Measurements from ENCODE around the gene ALKAL2.

Gene ALKAL2

GRCh38 chr2:282371-283263 lies 5.3 kb downstream of the ALKAL2 start:
- TF ChIP-seq NFIC (IDR thresholded peaks at IDR 0.05) (no peak), FOXM1 (IDR thresholded peaks at IDR 0.05; ENCODE audit: borderline replicate concordance, low read depth) (no peak), REST (IDR thresholded peaks at IDR 0.05; ENCODE audit: low read depth) (no peak), TCF12 (IDR thresholded peaks at IDR 0.05; ENCODE audit: low read depth) (no peak), MAX (IDR thresholded peaks at IDR 0.05) (no peak)

GRCh38 chr2:281381-281780 lies 6.5 kb downstream of the ALKAL2 start:
- TF ChIP-seq RAD21 (IDR thresholded peaks at IDR 0.05; ENCODE audit: low read depth) (no peak), YY1 (IDR thresholded peaks at IDR 0.05; ENCODE audit: low read depth) (no peak), USF1 (IDR thresholded peaks at IDR 0.05) (no peak)

GRCh38 chr2:280650-281110 lies 7.2 kb downstream of the ALKAL2 start:
- TF ChIP-seq EP300 (IDR thresholded peaks at IDR 0.05; ENCODE audit: borderline replicate concordance) (no peak), TAF1 (IDR thresholded peaks at IDR 0.05; ENCODE audit: low read depth) (no peak), TEAD4 (IDR thresholded peaks at IDR 0.05) (no peak), REST (IDR thresholded peaks at IDR 0.05; ENCODE audit: low read depth) (no peak), YY1 (IDR thresholded peaks at IDR 0.05; ENCODE audit: low read depth) (no peak), MAX (IDR thresholded peaks at IDR 0.05) (no peak), NFIC (IDR thresholded peaks at IDR 0.05) (no peak), CEBPB (IDR thresholded peaks at IDR 0.05) (no peak), RAD21 (IDR thresholded peaks at IDR 0.05; ENCODE audit: low read depth) (no peak), ZBTB7A (IDR thresholded peaks at IDR 0.05; ENCODE audit: low read depth) (no peak), USF1 (IDR thresholded peaks at IDR 0.05) (no peak), TCF12 (IDR thresholded peaks at IDR 0.05; ENCODE audit: low read depth) (no peak), FOXM1 (IDR thresholded peaks at IDR 0.05; ENCODE audit: borderline replicate concordance, low read depth) (no peak), EGR1 (IDR thresholded peaks at IDR 0.05) (no peak)

GRCh38 chr2:279956-280649 lies 7.8 kb downstream of the ALKAL2 start:
- TF ChIP-seq REST (IDR thresholded peaks at IDR 0.05; ENCODE audit: low read depth) (no peak), TEAD4 (IDR thresholded peaks at IDR 0.05) (no peak), CEBPB (IDR thresholded peaks at IDR 0.05) (no peak), NFIC (IDR thresholded peaks at IDR 0.05) (no peak), FOXM1 (IDR thresholded peaks at IDR 0.05; ENCODE audit: borderline replicate concordance, low read depth) (no peak), TCF12 (IDR thresholded peaks at IDR 0.05; ENCODE audit: low read depth) (no peak), MAX (IDR thresholded peaks at IDR 0.05) (no peak), ZBTB7A (IDR thresholded peaks at IDR 0.05; ENCODE audit: low read depth) (no peak), EGR1 (IDR thresholded peaks at IDR 0.05) (no peak), CREB1 (IDR thresholded peaks at IDR 0.05; ENCODE audit: low read depth) (no peak), EP300 (IDR thresholded peaks at IDR 0.05; ENCODE audit: borderline replicate concordance) (no peak), USF1 (IDR thresholded peaks at IDR 0.05) (no peak), RAD21 (IDR thresholded peaks at IDR 0.05; ENCODE audit: low read depth) (no peak), TAF1 (IDR thresholded peaks at IDR 0.05; ENCODE audit: low read depth) (no peak), YY1 (IDR thresholded peaks at IDR 0.05; ENCODE audit: low read depth) (no peak)

Measured in Ishikawa (cell line).